ENCODE measurements around the gene TMEM80.

- no peak for TF ChIP-seq CTCF (IDR thresholded peaks at IDR 0.05)
- TF ChIP-seq POLR2AphosphoS5 (IDR thresholded peaks at IDR 0.05; ENCODE audit: low read depth, low read length): no peak
- TF ChIP-seq REST (IDR thresholded peaks at IDR 0.05; ENCODE audit: insufficient read depth in 1 of 2, low read depth in 2 of 2, low read length in 1 of 2): no peak
- no peak for TF ChIP-seq SIN3A (IDR thresholded peaks at IDR 0.05; ENCODE audit: borderline replicate concordance, insufficient read depth, low read depth, low read length)
Measured at GRCh38 chr11:727281-727701, 31.7 kb downstream of the TMEM80 start.
